ENCODE data around the gene RPS25. TPM values are rescaled to one million over a fixed set of nuclear protein-coding genes. Genes with fewer than 3 reads are reported as not detected.

The RPS25 gene
- total RNA-seq, 1 experiment from 2014 or later: 1,450 TPM

GRCh38 chr11:119015054-119015611, 3.0 kb downstream of the RPS25 start:
- Histone ChIP-seq H3K27ac (ENCODE audit: insufficient read length, low read depth, low read length) (no peak overlapping the region), H3K27me3 (ENCODE audit: insufficient read depth, low read length) (no peaks in the 10 kb centered on the region), H2BK120ac (ENCODE audit: low read depth, low read length, poor library complexity, severe bottlenecking) (no peak overlapping the region), H3K79me1 (ENCODE audit: insufficient read depth, low read depth, low read length, poor library complexity, severe bottlenecking) (peaks cover 2% of the 10 kb centered on the region), H3K9me3 (ENCODE audit: control insufficient read depth, low read depth, low read length) (no peaks in the 10 kb centered on the region), H3K79me2 (ENCODE audit: insufficient read depth, low read length) (peaks cover 14% of the 10 kb centered on the region; the same call in 1 of the 2 replicates), H4K20me1 (ENCODE audit: control insufficient read depth, insufficient read depth, insufficient read length) (no peaks in the 10 kb centered on the region), H3K18ac (ENCODE audit: insufficient read length, low read depth, low read length) (no peak overlapping the region), H3T11ph (ENCODE audit: low read length) (no peak overlapping the region), H2AK5ac (ENCODE audit: insufficient read length, low read length) (no peak overlapping the region), H3K4me1 (ENCODE audit: insufficient read depth, low read length) (no peaks in the 10 kb centered on the region), H2BK12ac (ENCODE audit: insufficient read length, low read depth, low read length) (no peak overlapping the region), H4K8ac (replicated peaks; ENCODE audit: insufficient read length, low read depth, low read length) (no peak overlapping the region), H2BK15ac (ENCODE audit: low read depth, low read length) (no peak overlapping the region), H4K91ac (ENCODE audit: insufficient read length, low read depth, low read length) (no peak overlapping the region), H3K23ac (ENCODE audit: insufficient read length, low read depth, low read length) (no peak overlapping the region), H2AFZ (ENCODE audit: low read length) (no peak overlapping the region), H3K23me2 (ENCODE audit: insufficient read length, low read depth, low read length, poor library complexity, severe bottlenecking) (peaks cover 10% of the 10 kb centered on the region), H3K9ac (ENCODE audit: extremely low read depth, insufficient read length, low read length) (no peak overlapping the region), H3K56ac (ENCODE audit: insufficient read length, low read depth, low read length) (no peak overlapping the region), H3K4ac (ENCODE audit: low read depth, low read length) (no peak overlapping the region), H4K5ac (ENCODE audit: insufficient read length, low read depth, low read length) (no peak overlapping the region), H2BK5ac (ENCODE audit: insufficient read length, low read length) (no peak overlapping the region), H2BK20ac (ENCODE audit: low read depth, low read length, poor library complexity, severe bottlenecking) (no peak overlapping the region), H3K14ac (ENCODE audit: insufficient read depth, low read length) (no peak overlapping the region), H3K4me2 (ENCODE audit: insufficient read depth, insufficient read length, low read length) (no peak overlapping the region)
- Mint-ChIP-seq H3K4me1 (peaks cover 9 to 22% of the 10 kb centered on the region in 2 experiments), H3K36me3 (ENCODE audit: insufficient read depth in 1 of 3, low read depth in 3 of 3) (peaks cover 57 to 81% (median 72%) of the 10 kb centered on the region in 3 experiments), H3K27ac (peak overlapping the region in 2 of 3 experiments; percentile 30 to 100; a peak in 3 of 7 replicates), H3K9me3 (no peaks in the 10 kb centered on the region), H3K27me3 (ENCODE audit: low read depth) (no peaks in the 10 kb centered on the region; the same call in 1 of the 2 replicates), H3K4me3 (peak overlapping the region in 1 of 2 experiments; percentile 11; a peak in 1 of 5 replicates)
- WGBS (ENCODE audit: extremely low coverage, insufficient read length, low lambda C conversion rate): no CpG with 5 or more reads among the region's 8 CpGs
- TF ChIP-seq, protein P1, sequence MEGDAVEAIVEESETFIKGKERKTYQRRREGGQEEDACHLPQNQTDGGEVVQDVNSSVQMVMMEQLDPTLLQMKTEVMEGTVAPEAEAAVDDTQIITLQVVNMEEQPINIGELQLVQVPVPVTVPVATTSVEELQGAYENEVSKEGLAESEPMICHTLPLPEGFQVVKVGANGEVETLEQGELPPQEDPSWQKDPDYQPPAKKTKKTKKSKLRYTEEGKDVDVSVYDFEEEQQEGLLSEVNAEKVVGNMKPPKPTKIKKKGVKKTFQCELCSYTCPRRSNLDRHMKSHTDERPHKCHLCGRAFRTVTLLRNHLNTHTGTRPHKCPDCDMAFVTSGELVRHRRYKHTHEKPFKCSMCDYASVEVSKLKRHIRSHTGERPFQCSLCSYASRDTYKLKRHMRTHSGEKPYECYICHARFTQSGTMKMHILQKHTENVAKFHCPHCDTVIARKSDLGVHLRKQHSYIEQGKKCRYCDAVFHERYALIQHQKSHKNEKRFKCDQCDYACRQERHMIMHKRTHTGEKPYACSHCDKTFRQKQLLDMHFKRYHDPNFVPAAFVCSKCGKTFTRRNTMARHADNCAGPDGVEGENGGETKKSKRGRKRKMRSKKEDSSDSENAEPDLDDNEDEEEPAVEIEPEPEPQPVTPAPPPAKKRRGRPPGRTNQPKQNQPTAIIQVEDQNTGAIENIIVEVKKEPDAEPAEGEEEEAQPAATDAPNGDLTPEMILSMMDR (conservative IDR thresholded peaks at IDR 0.05): peak; percentile 34; the same call in 2 of the 3 replicates
- no peak for DNase-seq
